GM18526 (cell line): Measurements from ENCODE around the gene RAB31.

ENCODE experiments used
- POLR2A ChIP-seq: IDR thresholded peaks from 3 replicates; pipeline ENCODE4 v1.6.1; 2011; ENCODE audit not compliant: insufficient read length; ENCODE audit errors: extremely low read depth

Gene RAB31

DNA sequence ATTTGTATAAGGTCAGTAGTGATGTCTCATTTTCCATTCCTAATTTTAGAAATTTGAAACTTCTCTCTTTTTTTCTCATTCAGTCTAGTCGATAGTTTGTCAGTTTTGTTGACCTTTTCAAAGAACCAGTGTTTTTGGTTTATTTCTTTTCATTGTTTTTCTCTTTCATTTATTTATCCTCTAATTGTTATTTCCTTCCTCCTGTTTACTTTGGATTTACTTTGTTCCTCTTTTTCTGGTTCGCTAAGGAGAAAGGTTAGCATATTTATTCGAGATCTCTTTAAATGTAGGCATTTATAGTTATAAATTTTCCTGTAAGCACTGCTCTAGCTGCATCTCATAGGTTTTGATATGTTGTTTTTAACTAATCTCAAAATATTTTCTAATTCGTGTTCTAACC lies 112.6 kb downstream of the RAB31 start:
- no peak for TF ChIP-seq POLR2A

DNA sequence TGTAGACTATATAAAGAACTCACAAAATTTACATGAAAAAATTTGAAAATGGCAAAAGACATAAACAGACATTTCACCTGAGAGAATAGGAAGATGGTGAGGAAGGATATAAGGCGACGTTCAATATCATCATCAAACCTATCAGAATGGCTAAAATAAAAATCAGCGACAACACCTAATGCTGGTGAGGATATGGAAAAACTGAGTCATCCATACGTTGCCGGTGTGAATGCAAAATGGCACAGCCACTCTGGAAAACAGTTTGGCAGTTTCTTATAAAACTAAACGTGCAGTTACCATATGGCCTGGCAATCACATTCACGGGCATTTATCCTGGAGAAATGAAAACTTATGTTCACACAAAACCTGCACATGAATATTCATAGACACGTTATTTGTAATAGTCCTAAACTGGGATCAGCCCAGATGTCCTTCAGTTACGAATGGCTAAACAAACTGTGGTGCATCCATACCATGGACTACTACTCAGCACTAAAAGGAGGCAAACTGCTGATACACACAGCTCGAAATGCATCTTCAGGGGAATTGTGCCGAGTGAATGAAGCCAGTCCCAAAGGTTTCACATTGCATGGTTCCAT lies 114.6 kb downstream of the RAB31 start:
- no peak for TF ChIP-seq POLR2A

- no peak for TF ChIP-seq POLR2A
Measured at GRCh38 chr18:9823805-9824473, 115.8 kb downstream of the RAB31 start.

DNA sequence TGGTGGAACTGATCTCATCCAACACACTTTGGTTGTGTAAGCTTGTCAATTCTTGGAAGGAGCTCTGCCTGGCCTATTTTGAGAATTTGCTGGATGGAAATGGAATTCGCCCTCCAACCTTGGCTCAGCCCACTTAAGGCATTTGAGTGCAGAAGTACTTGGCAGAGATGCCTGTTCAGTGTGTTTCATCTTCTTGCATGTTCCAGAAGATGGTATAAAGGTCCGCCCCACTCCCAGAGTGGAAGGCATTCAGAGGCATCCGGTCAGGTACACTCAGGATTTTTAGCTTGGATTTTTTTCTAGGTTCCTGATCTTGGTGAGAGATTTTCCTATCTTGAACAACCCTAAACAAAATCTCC lies 116.4 kb downstream of the RAB31 start:
- TF ChIP-seq POLR2A: no peak

DNA sequence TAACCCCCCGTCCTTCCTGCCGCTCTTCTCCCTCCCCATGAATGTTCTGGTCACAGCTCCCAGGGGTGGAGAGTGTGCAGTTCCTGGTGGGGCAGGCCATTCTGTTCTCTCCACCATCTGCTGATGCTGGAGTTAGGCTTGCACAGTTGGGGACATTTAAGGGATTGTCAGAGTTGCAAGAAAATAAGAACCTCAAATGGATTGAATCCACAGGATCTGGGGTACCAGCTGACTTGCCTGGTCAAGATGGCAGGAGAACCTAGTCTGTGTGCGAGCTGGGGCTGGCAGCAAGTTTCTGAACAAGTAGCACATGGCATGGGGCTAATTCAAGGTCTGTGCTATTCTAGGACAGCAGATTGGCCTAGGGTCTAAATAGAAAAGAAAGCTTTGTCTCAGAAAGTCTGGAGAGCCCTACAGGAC lies 116.9 kb downstream of the RAB31 start:
- no peak for TF ChIP-seq POLR2A

DNA sequence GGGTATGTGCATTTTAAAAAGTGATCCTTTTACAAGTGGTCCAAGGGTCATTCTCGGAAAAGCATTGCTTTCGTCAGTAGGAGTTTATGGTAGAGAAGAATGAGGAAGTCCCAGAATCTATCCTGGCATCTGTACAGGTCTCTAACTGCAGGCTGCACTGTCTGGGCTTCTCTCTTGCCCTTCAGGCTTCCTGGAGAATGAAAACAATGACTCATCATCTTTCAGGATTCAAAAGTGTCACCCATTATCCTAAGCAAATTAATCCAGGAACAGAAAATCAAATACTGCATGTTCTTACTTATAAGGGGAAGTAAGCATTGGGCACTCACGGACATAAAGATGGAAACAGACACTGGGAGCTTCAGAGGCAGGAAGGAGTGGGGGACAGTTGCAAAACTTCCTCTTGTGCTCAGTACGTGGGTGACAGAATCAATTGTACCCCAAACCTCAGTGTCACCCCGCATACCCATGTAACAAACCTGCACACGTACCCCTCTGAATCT lies 117.5 kb downstream of the RAB31 start:
- no peak for TF ChIP-seq POLR2A

DNA sequence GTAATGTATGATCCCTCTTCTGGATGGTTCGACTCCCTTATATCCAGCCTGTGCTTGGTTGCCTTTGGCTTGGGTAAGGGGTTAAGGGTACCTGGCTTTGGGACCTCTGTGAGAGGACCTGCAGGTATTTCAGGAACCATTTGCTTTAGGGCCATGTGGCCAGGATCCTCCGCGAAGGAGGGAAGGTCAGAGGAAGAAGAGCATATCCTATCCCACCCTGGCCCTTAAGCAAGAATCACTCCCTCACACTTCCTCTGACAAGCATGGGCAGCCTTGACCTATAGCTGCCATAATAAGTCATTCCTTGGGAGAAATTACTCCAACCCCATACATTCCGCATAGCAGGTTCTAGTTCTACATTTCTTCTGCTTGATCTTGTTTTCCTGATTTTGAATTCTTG lies 118.6 kb downstream of the RAB31 start:
- no peak for TF ChIP-seq POLR2A

DNA sequence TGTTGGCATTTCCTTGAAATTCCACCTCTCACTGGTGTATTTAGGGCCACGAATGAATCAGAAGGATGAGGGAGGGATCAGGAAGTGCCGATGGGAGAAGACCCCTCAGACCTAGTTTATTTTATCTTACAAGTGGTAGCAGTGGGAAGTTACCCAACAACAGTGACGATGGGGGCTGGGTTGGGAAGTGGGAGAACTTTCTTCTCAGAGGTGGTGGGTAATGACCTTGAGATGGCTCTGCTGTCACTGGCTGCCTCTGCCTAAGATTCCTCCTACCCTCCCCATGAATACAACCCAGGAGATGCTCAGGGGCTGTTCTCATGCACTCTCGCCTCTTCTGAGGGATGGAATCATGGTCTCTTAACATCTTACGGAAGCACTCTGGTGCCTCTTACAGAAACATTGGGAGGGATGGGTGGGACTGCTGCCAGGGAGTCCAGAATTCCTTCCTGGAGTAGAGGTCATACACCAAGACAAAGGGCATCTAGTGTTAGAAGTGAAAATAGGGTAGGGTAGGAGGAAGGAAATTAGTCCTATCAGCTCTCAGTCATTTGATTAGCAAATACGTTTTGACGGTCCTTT lies 119.2 kb downstream of the RAB31 start:
- TF ChIP-seq POLR2A: no peak

- TF ChIP-seq POLR2A: no peak
Measured at GRCh38 chr18:9827793-9828505, 119.8 kb downstream of the RAB31 start.

GRCh38 chr18:9828506-9829396 lies 120.7 kb downstream of the RAB31 start:
- no peak for TF ChIP-seq POLR2A

- TF ChIP-seq POLR2A: no peak
Measured at GRCh38 chr18:9829397-9829712, 121.3 kb downstream of the RAB31 start.

- TF ChIP-seq POLR2A: no peak
Measured at GRCh38 chr18:9831036-9831722, 123.1 kb downstream of the RAB31 start.

GRCh38 chr18:9831723-9832199 lies 123.7 kb downstream of the RAB31 start:
- no peak for TF ChIP-seq POLR2A

DNA sequence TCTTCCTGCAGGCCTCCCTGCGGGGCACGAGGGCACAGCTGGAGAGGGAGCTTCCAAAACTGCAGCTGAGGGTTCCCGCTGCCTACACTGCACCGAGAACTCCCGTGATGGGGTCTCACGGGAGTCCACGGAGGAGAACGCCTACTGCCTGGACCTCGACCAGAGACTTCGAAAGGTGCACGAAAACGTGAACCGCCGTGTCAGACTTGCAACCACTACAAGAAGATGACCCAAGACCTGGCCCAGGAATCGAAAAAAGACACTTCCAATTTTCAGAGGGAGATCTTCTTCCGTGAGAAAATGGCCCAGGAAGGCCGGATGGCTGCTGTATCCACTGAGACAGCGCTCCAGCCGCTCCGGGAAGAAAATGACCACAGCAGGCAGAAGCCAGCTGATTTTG lies 124.8 kb downstream of the RAB31 start:
- no peak for TF ChIP-seq POLR2A

DNA sequence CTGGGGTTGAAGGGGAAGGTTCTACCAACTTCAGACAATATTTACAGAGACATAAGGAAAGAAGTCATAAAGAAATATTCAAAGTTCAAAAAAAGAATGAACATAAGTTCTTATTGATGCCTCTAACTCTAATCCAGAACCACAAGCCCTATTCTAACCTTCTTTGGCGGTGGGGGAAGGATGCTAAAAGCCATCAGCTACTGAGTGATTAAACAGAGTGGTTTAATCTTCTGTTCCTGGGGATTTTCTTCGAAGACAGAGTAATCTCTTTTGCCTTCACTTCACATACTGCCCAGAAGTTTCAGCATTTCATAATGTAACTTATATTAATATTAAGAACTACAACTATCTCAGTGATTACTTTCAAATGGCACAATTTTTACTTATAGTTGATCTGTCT lies 126.5 kb downstream of the RAB31 start:
- TF ChIP-seq POLR2A: no peak
